ENCODE data around the gene DSC3.
A peak's percentile ranks its signal among the peaks of the same experiment; 100 is the strongest.

The DSC3 gene

DNA sequence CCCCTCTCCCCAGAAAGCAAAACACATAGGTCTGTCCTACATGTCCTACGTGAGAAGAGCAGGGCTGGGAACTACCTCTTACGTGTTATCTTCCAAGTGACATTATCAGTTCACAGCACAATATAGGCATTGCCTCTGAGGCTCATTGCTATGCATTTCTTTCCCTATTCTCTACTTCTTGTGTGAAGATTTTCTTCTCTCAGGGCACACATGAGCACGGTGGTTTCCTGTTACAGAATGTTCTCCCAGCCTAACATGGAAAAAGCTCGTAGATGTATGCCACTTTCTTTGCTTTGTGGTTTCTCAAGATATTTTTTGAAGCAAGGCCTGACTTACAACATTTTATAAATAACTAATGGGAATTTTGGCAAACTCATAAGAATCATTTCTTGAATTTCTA lies 19.4 kb upstream of the DSC3 start:
- DNase-seq (ENCODE audit: low read depth) = no peak
- TF ChIP-seq, protein P1, sequence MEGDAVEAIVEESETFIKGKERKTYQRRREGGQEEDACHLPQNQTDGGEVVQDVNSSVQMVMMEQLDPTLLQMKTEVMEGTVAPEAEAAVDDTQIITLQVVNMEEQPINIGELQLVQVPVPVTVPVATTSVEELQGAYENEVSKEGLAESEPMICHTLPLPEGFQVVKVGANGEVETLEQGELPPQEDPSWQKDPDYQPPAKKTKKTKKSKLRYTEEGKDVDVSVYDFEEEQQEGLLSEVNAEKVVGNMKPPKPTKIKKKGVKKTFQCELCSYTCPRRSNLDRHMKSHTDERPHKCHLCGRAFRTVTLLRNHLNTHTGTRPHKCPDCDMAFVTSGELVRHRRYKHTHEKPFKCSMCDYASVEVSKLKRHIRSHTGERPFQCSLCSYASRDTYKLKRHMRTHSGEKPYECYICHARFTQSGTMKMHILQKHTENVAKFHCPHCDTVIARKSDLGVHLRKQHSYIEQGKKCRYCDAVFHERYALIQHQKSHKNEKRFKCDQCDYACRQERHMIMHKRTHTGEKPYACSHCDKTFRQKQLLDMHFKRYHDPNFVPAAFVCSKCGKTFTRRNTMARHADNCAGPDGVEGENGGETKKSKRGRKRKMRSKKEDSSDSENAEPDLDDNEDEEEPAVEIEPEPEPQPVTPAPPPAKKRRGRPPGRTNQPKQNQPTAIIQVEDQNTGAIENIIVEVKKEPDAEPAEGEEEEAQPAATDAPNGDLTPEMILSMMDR (IDR thresholded peaks at IDR 0.05; ENCODE audit: low read depth, low read length) = no peak
- TF ChIP-seq MYC (IDR thresholded peaks at IDR 0.05; ENCODE audit: low read depth, low read length) (no peak), POLR2A (IDR thresholded peaks at IDR 0.05; ENCODE audit: extremely low read depth, insufficient read length) (no peak), MAX (IDR thresholded peaks at IDR 0.05; ENCODE audit: low read depth, low read length) (no peak)
- H3K4me3 ChIP-seq (ENCODE audit: low read depth, low read length) = no peak overlapping the region

DNA sequence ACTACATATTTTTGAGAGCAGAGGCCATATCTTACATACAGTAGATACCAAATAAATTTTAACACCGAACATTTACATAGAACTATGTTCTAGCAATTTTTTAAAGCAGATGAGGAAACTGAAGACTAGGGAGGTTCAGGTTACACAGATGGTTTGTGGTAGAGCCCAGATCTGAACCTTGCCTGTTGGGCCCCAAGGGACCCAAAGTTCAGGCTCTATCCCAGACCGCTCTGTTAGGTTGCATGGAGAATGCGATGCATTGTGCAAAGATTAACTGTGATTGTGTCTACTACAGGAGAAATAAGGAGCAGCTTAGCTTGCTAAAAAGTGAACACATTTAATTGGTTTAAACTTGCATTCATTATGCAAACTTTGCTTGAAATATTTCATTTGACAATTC lies 16.4 kb upstream of the DSC3 start:
- TF ChIP-seq, protein P1 (IDR thresholded peaks at IDR 0.05; ENCODE audit: low read depth, low read length) = no peak
- TF ChIP-seq MYC (IDR thresholded peaks at IDR 0.05; ENCODE audit: low read depth, low read length) (no peak), POLR2A (IDR thresholded peaks at IDR 0.05; ENCODE audit: extremely low read depth, insufficient read length) (no peak), MAX (IDR thresholded peaks at IDR 0.05; ENCODE audit: low read depth, low read length) (no peak)
- H3K4me3 ChIP-seq (ENCODE audit: low read depth, low read length) = no peak overlapping the region
- DNase-seq (ENCODE audit: low read depth) = peak; percentile 8

- DNase-seq (ENCODE audit: low read depth) = no peak
- TF ChIP-seq MYC (IDR thresholded peaks at IDR 0.05; ENCODE audit: low read depth, low read length) = no peak
- TF ChIP-seq POLR2A (IDR thresholded peaks at IDR 0.05; ENCODE audit: extremely low read depth, insufficient read length) = no peak
- TF ChIP-seq, protein P1 (IDR thresholded peaks at IDR 0.05; ENCODE audit: low read depth, low read length) = no peak
- no peak for TF ChIP-seq MAX (IDR thresholded peaks at IDR 0.05; ENCODE audit: low read depth, low read length)
- no peak overlapping the region for H3K4me3 ChIP-seq (ENCODE audit: low read depth, low read length)
Measured at GRCh38 chr18:31057917-31058316, 15.4 kb upstream of the DSC3 start.

DNA sequence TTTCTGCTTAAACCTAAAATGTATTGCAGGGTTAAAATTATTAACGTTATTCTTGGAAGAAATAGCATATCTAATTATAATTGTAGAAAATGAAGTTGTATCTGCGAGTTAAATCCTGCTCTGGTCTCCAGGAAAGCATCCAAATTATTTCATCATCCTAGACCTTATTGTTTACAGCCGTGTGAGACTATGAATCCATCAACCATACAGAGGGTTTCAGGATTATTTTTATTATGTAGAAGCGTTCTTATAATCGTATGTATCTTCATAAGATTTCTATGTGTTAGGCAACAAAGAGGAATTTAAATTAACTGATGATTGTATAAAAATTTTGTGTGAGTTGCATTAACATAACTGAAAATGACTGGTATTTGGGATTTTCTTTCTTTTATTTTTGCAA lies 14.5 kb upstream of the DSC3 start:
- H3K4me3 ChIP-seq (ENCODE audit: low read depth, low read length) = no peak overlapping the region
- no peak for TF ChIP-seq MAX (IDR thresholded peaks at IDR 0.05; ENCODE audit: low read depth, low read length)
- TF ChIP-seq MYC (IDR thresholded peaks at IDR 0.05; ENCODE audit: low read depth, low read length) = no peak
- TF ChIP-seq POLR2A (IDR thresholded peaks at IDR 0.05; ENCODE audit: extremely low read depth, insufficient read length) = no peak
- TF ChIP-seq, protein P1 (IDR thresholded peaks at IDR 0.05; ENCODE audit: low read depth, low read length) = no peak
- DNase-seq (ENCODE audit: low read depth) = no peak

GRCh38 chr18:31056296-31056695 lies 13.8 kb upstream of the DSC3 start:
- TF ChIP-seq MYC (IDR thresholded peaks at IDR 0.05; ENCODE audit: low read depth, low read length) (no peak), POLR2A (IDR thresholded peaks at IDR 0.05; ENCODE audit: extremely low read depth, insufficient read length) (no peak), MAX (IDR thresholded peaks at IDR 0.05; ENCODE audit: low read depth, low read length) (no peak)
- TF ChIP-seq, protein P1 (IDR thresholded peaks at IDR 0.05; ENCODE audit: low read depth, low read length) = no peak
- DNase-seq (ENCODE audit: low read depth) = no peak
- H3K4me3 ChIP-seq (ENCODE audit: low read depth, low read length) = no peak overlapping the region

- no peak overlapping the region for H3K4me3 ChIP-seq (ENCODE audit: low read depth, low read length)
- no peak for DNase-seq (ENCODE audit: low read depth)
- TF ChIP-seq MYC (IDR thresholded peaks at IDR 0.05; ENCODE audit: low read depth, low read length) = no peak
Measured at GRCh38 chr18:31050635-31051034, 8.1 kb upstream of the DSC3 start.
